Left lung (tissue), 10 donors: ENCODE measurements around the gene SRI. TPM values are rescaled to one million over a fixed set of nuclear protein-coding genes. Genes with fewer than 3 reads are reported as not detected.

Experiments
- ATAC-seq: fragments of 200-7000 bp; cut with Tn5 transposase; one replicate; pipeline ENCODE4 v1.9.1; 2020; ENCODE audit warnings: moderate library complexity
- DNase-seq, 4 donors: peaks; one replicate each; pipeline ENCODE4 v3.0.0-alpha.2; 2013 to 2020
- H3K27ac ChIP-seq, 2 donors: fragments of 200-600 bp; sonication (generic) in 1 of 2; one replicate each; pipeline versions ENCODE4 v1.5.0 to v1.8.0; 2020 to 2021
- H3K27me3 ChIP-seq, 2 donors: fragments of 200-600 bp; sonication (generic) in 1 of 2; one replicate each; pipeline versions ENCODE4 v1.5.0 to v1.8.0; 2020 to 2021
- H3K36me3 ChIP-seq, 2 donors: fragments of 200-600 bp; sonication (generic) in 1 of 2; one replicate each; pipeline versions ENCODE4 v1.5.0 to v1.8.0; 2020 to 2021
- H3K4me1 ChIP-seq, 2 donors: fragments of 200-600 bp; one replicate each; pipeline ENCODE4 v1.8.0; 2021
- H3K4me3 ChIP-seq, 2 donors: fragments of 200-600 bp; sonication (generic) in 1 of 2; one replicate each; pipeline versions ENCODE4 v1.5.0 to v1.8.0; 2020 to 2021; ENCODE audit warnings: mild to moderate bottlenecking in 1 of 2
- H3K9me3 ChIP-seq, 2 donors: fragments of 200-600 bp; sonication (generic) in 1 of 2; one replicate each; pipeline versions ENCODE4 v1.5.0 to v1.8.0; 2020 to 2021
- CTCF ChIP-seq, 2 donors: fragments of 200-600 bp; sonication (generic) in 1 of 2; IDR thresholded peaks; one replicate each; pipeline versions ENCODE4 v1.5.0 to v1.8.0; 2021; ENCODE audit warnings: antibody characterized with exemption in 2 of 2
- intact Hi-C, 2 donors: fragments of 100-400 bp; cut with DNase I; formaldehyde crosslinking; loops; one replicate each; pipeline versions ENCODE4 v1.11.2 to v1.14.2; 2022
- polyA plus RNA-seq, 6 donors: library from polyadenylated mRNA; unstranded; fragments of 120-200 nt; gene quantifications; one replicate each; pipeline ENCODE4 v1.2.1, GENCODE V29; 2013; ENCODE audit not compliant: insufficient read length in 6 of 6
- total RNA-seq, 2 donors: library from RNA; stranded (reverse); fragmentation: NEBNext Ultra II Directional; extraction: Animal tissue kit (Norgen Biotek cat#: 25700); gene quantifications; one replicate each; pipeline ENCODE4 v1.2.1, GENCODE V29; 2021
- donor health status: DM: no; HTN: yes; CAD: no.
- donor health status: DM: no; HTN: no; CAD: no.

The SRI gene
- total and polyA plus RNA-seq, 8 donors, result 121 to 189 (median 163) TPM

- intact Hi-C loops, result no loop called here
- no peak for ATAC-seq
- H3K4me1 ChIP-seq, result no peaks in the 10 kb centered on the region
- no peaks in the 10 kb centered on the region for H3K9me3 ChIP-seq
- H3K27me3 ChIP-seq, result no peaks in the 10 kb centered on the region
- no peak overlapping the region for H3K27ac ChIP-seq
- no peak overlapping the region for H3K4me3 ChIP-seq
- DNase-seq, result no peak
- peaks cover 0 to 63% of the 10 kb centered on the region in 2 donors for H3K36me3 ChIP-seq
- TF ChIP-seq CTCF (IDR thresholded peaks at IDR 0.05), result no peak
Measured at GRCh38 chr7:88202799-88203198, 17.0 kb downstream of the SRI start.

GRCh38 chr7:88202278-88202677 is 17.6 kb downstream of the SRI start:
- DNase-seq (no peak), ATAC-seq (no peak)

GRCh38 chr7:88201305-88201704 is 18.5 kb downstream of the SRI start:
- DNase-seq (no peak), ATAC-seq (no peak)
- peaks cover 0 to 48% of the 10 kb centered on the region in 2 donors for H3K36me3 ChIP-seq
- H3K27ac ChIP-seq, result no peak overlapping the region
- no peak overlapping the region for H3K4me3 ChIP-seq
- TF ChIP-seq CTCF (IDR thresholded peaks at IDR 0.05), result no peak
- intact Hi-C loops, result no loop called here
- no peaks in the 10 kb centered on the region for H3K9me3 ChIP-seq
- no peaks in the 10 kb centered on the region for H3K27me3 ChIP-seq
- no peaks in the 10 kb centered on the region for H3K4me1 ChIP-seq

More at GRCh38 chr7:88202278-88202677, 17.6 kb downstream of the SRI start:
- Histone ChIP-seq H3K4me1 (no peaks in the 10 kb centered on the region), H3K27ac (no peak overlapping the region), H3K27me3 (no peaks in the 10 kb centered on the region), H3K9me3 (no peaks in the 10 kb centered on the region), H3K36me3 (peaks cover 0 to 58% of the 10 kb centered on the region in 2 donors), H3K4me3 (no peak overlapping the region)
- TF ChIP-seq CTCF (IDR thresholded peaks at IDR 0.05), result no peak
- intact Hi-C loops, result no loop called here

- ATAC-seq (no peak), DNase-seq (no peak)
- Histone ChIP-seq H3K4me1 (no peaks in the 10 kb centered on the region), H3K27me3 (no peaks in the 10 kb centered on the region), H3K27ac (no peak overlapping the region), H3K4me3 (no peak overlapping the region), H3K9me3 (no peaks in the 10 kb centered on the region), H3K36me3 (peaks cover 0 to 43% of the 10 kb centered on the region in 2 donors)
- intact Hi-C loops, result no loop called here
- no peak for TF ChIP-seq CTCF (IDR thresholded peaks at IDR 0.05)
Measured at GRCh38 chr7:88200789-88201188, 19.0 kb downstream of the SRI start.

GRCh38 chr7:88200261-88200660 is 19.6 kb downstream of the SRI start:
- Histone ChIP-seq H3K27me3 (no peaks in the 10 kb centered on the region), H3K4me3 (no peak overlapping the region), H3K36me3 (peaks cover 0 to 37% of the 10 kb centered on the region in 2 donors), H3K27ac (no peak overlapping the region), H3K4me1 (no peaks in the 10 kb centered on the region), H3K9me3 (no peaks in the 10 kb centered on the region)
- TF ChIP-seq CTCF (IDR thresholded peaks at IDR 0.05), result no peak
- intact Hi-C loops, result no loop called here
- ATAC-seq, result no peak
- no peak for DNase-seq
